ENCODE data around the gene KCNB1.

DNA sequence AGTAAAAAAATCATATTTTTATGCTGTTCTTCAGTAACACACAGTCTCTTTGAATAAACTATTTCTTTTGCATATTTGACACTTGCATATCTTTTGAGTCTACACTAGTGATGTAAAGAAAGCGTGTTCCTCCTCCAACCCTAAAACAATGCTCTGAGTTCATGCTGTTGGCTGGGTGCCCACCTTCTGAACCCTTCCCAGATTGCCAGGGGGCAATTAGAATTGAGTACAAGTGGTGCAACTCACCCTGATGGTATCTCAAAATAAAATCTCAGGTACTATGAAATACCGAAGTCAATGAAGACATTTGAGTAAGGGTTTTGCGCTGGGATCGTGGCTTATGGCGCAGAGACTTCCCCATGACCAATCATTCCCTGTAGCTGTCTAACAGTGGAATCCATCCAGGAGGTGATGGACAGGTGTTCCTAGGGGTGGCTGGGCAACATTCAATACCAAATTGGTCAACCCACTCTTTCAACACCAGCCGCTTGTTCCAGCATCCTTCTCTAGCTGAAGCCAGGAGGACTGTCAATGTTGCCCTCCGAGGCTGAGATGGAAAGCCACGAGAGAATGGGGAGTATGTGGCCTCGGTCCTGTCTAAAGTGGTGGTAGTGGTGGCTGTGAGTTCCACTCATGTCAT is 110.3 kb downstream of the KCNB1 start:
- TF ChIP-seq, protein P1, sequence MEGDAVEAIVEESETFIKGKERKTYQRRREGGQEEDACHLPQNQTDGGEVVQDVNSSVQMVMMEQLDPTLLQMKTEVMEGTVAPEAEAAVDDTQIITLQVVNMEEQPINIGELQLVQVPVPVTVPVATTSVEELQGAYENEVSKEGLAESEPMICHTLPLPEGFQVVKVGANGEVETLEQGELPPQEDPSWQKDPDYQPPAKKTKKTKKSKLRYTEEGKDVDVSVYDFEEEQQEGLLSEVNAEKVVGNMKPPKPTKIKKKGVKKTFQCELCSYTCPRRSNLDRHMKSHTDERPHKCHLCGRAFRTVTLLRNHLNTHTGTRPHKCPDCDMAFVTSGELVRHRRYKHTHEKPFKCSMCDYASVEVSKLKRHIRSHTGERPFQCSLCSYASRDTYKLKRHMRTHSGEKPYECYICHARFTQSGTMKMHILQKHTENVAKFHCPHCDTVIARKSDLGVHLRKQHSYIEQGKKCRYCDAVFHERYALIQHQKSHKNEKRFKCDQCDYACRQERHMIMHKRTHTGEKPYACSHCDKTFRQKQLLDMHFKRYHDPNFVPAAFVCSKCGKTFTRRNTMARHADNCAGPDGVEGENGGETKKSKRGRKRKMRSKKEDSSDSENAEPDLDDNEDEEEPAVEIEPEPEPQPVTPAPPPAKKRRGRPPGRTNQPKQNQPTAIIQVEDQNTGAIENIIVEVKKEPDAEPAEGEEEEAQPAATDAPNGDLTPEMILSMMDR (IDR thresholded peaks at IDR 0.05; ENCODE audit: low read depth, low read length): no peak
- TF ChIP-seq EZH2phosphoT487 (IDR thresholded peaks at IDR 0.05; ENCODE audit: low read depth): no peak

Measured in OCI-LY3 (cell line).